ENCODE measurements around the gene CDKN1A. TPM values are rescaled to one million over a fixed set of nuclear protein-coding genes. Genes with fewer than 3 reads are reported as not detected.
A peak's percentile ranks its signal among the peaks of the same experiment; 100 is the strongest.

Gene CDKN1A
- total and polyA plus RNA-seq, 12 donors = 23.3 to 357 (median 61.2) TPM

DNA sequence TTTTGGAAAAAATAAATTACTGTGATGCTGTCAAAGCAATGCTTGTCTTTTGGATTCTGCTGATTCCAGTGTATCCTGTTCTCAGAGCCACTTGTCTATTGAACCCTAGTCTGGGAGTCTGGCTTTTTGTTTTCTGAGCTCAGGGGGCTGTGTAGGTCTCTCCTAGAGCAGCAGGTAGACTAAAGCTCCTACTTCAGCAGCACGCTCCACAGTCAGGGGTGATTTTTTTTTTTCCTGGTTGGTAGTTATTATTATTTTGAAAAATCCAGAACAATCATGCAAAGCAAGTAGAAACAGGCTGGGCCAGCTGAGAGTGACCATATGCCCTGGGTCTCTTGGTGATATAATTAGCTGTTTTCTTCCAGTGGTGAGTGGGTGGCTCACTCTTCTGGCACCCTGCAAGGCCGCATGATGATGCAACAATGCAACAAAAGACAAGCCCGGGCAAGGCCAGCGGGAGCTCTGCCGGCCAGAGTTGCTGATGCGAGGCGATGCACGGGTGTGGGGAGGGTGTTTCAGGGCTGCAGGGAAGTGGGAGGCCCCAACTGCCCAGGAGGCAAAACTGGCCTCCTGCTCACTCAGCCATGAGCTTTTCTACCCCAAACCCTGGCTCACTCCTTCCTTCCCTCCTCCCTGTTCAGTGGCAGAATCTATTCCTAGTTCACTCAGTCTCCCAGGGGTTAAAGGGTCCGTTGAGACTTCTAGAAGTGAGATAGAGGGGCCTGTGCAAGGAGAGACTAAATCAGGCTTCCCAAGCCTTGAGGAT, 11.5 kb upstream of the CDKN1A start:
- peak; percentile 63 to 94 (median 87) for ATAC-seq
- no peaks in the 10 kb centered on the region for H3K27me3 ChIP-seq
- H3K27ac ChIP-seq = peak overlapping the region in 2 of 10 donors; percentile 39 to 75
- no peak overlapping the region for H3K4me3 ChIP-seq
- intact Hi-C loops (cut with DNase I) = no loop called here
- H3K9me3 ChIP-seq = peaks cover 0 to 5% (median 0%) of the 10 kb centered on the region in 11 donors
- H3K4me1 ChIP-seq = peaks cover 0 to 27% (median 14%) of the 10 kb centered on the region in 9 donors
- peak; percentile 63 to 72 for DNase-seq
- no peaks in the 10 kb centered on the region for H3K36me3 ChIP-seq
- TF ChIP-seq, protein P1, sequence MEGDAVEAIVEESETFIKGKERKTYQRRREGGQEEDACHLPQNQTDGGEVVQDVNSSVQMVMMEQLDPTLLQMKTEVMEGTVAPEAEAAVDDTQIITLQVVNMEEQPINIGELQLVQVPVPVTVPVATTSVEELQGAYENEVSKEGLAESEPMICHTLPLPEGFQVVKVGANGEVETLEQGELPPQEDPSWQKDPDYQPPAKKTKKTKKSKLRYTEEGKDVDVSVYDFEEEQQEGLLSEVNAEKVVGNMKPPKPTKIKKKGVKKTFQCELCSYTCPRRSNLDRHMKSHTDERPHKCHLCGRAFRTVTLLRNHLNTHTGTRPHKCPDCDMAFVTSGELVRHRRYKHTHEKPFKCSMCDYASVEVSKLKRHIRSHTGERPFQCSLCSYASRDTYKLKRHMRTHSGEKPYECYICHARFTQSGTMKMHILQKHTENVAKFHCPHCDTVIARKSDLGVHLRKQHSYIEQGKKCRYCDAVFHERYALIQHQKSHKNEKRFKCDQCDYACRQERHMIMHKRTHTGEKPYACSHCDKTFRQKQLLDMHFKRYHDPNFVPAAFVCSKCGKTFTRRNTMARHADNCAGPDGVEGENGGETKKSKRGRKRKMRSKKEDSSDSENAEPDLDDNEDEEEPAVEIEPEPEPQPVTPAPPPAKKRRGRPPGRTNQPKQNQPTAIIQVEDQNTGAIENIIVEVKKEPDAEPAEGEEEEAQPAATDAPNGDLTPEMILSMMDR (IDR thresholded peaks at IDR 0.05) = no peak
- 44 to 47% methylated on average over 9 of the region's 9 CpGs for WGBS, 2 donors

DNA sequence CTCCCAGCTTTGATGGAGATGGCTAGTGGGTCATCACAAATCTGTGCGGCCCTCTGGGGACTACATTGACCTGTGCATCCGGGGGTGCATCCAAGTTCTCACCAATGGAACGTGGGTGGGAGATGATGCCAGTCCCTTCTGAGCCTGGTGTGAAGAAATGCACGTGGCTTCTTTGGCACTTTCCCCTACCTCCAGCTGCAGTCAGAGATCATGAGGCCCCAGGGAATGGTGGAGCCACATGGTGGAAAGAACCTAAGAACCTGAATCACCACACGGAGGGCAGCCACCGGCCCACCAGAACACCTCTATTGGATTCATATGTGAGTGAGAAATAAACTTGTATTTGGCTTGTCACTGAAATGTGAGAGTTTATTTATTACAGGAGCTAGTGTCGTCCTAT, 9.9 kb upstream of the CDKN1A start:
- Histone ChIP-seq H3K36me3 (no peaks in the 10 kb centered on the region), H3K4me1 (peaks cover 0 to 23% (median 14%) of the 10 kb centered on the region in 9 donors), H3K4me3 (no peak overlapping the region), H3K9me3 (peaks cover 0 to 5% (median 0%) of the 10 kb centered on the region in 11 donors), H3K27me3 (no peaks in the 10 kb centered on the region), H3K27ac (no peak overlapping the region)
- TF ChIP-seq, protein P1 (IDR thresholded peaks at IDR 0.05) = no peak
- ATAC-seq (no peak), DNase-seq (no peak)
- 84 to 89% methylated on average over 7 of the region's 7 CpGs for WGBS, 2 donors
- intact Hi-C loops (cut with DNase I) = no loop called here

DNA sequence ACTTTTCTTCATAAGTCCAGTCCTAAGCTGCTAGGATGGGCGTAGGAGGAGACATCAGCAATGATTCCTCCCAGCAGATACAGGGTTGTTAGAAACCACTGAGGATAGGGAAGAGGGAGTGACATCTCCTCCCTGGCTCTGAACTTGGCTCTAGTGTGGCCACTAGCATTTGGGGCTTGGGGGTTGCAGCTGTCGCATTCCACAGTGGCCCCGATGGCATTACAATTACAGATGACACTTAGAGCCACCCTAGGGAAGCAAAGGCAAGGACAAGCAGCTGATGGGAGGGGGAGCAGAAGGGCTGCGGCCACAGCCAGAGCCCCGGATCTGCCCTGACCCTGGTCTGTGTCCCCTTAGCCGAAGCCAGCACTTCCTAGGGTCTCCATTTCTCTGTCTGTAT, 9.5 kb upstream of the CDKN1A start:
- no peaks in the 10 kb centered on the region for H3K36me3 ChIP-seq
- intact Hi-C loops (cut with DNase I) = no loop called here
- DNase-seq (no peak), ATAC-seq (no peak)
- 88 to 89% methylated on average over 6 of the region's 6 CpGs for WGBS, 2 donors
- peaks cover 0 to 5% (median 0%) of the 10 kb centered on the region in 11 donors for H3K9me3 ChIP-seq
- no peaks in the 10 kb centered on the region for H3K27me3 ChIP-seq
- H3K4me1 ChIP-seq = peaks cover 0 to 23% (median 14%) of the 10 kb centered on the region in 9 donors
- TF ChIP-seq, protein P1 (IDR thresholded peaks at IDR 0.05) = no peak
- no peak overlapping the region for H3K27ac ChIP-seq
- no peak overlapping the region for H3K4me3 ChIP-seq

DNA sequence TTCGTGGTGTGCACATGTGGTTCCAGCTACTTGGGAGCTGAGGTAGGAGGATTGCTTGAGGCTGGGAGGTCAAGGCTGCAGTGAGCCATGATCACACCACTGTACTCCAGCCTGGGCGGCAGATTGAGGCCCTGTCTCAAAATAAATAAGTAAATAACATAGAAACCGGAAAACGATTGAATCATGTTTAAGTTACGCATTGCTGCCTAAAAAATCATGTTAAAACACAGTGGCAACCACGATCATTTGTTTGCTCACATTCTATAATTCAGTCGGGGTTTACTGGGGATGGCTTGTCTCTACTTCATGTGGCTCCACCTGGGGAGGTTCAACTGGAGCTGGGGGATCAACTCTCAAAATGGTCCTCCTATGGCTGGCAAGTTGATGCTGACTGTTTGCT, 8.2 kb upstream of the CDKN1A start:
- Histone ChIP-seq H3K4me3 (no peak overlapping the region), H3K36me3 (no peaks in the 10 kb centered on the region), H3K9me3 (peaks cover 0 to 5% (median 0%) of the 10 kb centered on the region in 11 donors), H3K27ac (no peak overlapping the region), H3K4me1 (peaks cover 0 to 23% (median 14%) of the 10 kb centered on the region in 9 donors), H3K27me3 (no peaks in the 10 kb centered on the region)
- TF ChIP-seq, protein P1 (IDR thresholded peaks at IDR 0.05) = no peak
- DNase-seq (no peak), ATAC-seq (no peak)
- intact Hi-C loops (cut with DNase I) = loop anchor here in 2 of 10 donors (5.0 kb wide), 1 partner anchor 33 kb away; no protein-coding TSS in a partner anchor
- WGBS, 2 donors = 96 to 98% methylated on average over 7 of the region's 7 CpGs
